Iris pigment epithelial cell (primary cell): ENCODE measurements around the gene IFT122.
A peak's percentile ranks its signal among the peaks of the same experiment; 100 is the strongest.
"Not testable (repeated sequence)": the region's sequence is repeated elsewhere in the genome, so short reads cannot be mapped to it uniquely, and the experiment has no call there.

Experiments used
- DNase-seq: peaks from one replicate; pipeline ENCODE4 v3.0.0-alpha.2; 2011; ENCODE audit warnings: low read depth

IFT122 gene

GRCh38 chr3:129540776-129541516 lies 100.9 kb downstream of the IFT122 start:
- DNase-seq: no peak

GRCh38 chr3:129542747-129543146 lies 102.7 kb downstream of the IFT122 start:
- no peak for DNase-seq

- no peak for DNase-seq
These were observed 103.2 kb downstream of the IFT122 start, which contains the start of gene H1-8 for GRCh38 chr3:129543156-129543790. Gene H1-8, plus strand, starts transcription at chr3:129543175. Its CDS starts 44 bp downstream, at chr3:129543219.

- DNase-seq: no peak
These were observed 104.0 kb downstream of the IFT122 start for GRCh38 chr3:129543999-129544398.

GRCh38 chr3:129545951-129546350 lies 105.9 kb downstream of the IFT122 start:
- DNase-seq: not testable (repeated sequence)

- DNase-seq: no peak
These were observed 107.2 kb downstream of the IFT122 start for GRCh38 chr3:129547241-129547640.

GRCh38 chr3:129548104-129548965 lies 108.3 kb downstream of the IFT122 start:
- DNase-seq: no peak

GRCh38 chr3:129549006-129549800 lies 109.2 kb downstream of the IFT122 start:
- peak; percentile 63 for DNase-seq

GRCh38 chr3:129549805-129550204 lies 109.8 kb downstream of the IFT122 start:
- no peak for DNase-seq

- DNase-seq: no peak
These were observed 112.4 kb downstream of the IFT122 start for GRCh38 chr3:129552287-129553050.

- DNase-seq: no peak
These were observed 113.1 kb downstream of the IFT122 start for GRCh38 chr3:129553171-129553570.

- DNase-seq: no peak
These were observed 113.7 kb downstream of the IFT122 start for GRCh38 chr3:129553719-129554118.

GRCh38 chr3:129554356-129555152 lies 114.5 kb downstream of the IFT122 start:
- DNase-seq: peak; percentile 39

GRCh38 chr3:129555153-129555550 lies 115.1 kb downstream of the IFT122 start:
- no peak for DNase-seq

GRCh38 chr3:129555616-129556357 lies 115.8 kb downstream of the IFT122 start:
- peak; percentile 24 for DNase-seq

GRCh38 chr3:129556358-129556695 lies 116.3 kb downstream of the IFT122 start:
- no peak for DNase-seq

GRCh38 chr3:129556890-129557547 lies 117.0 kb downstream of the IFT122 start:
- DNase-seq: no peak

GRCh38 chr3:129557548-129557894 lies 117.5 kb downstream of the IFT122 start:
- no peak for DNase-seq
